K562 (cell line): ENCODE results near the gene PITRM1.

Experiments
- AFF4 ChIP-seq: sonication (generic); formaldehyde crosslinking; IDR thresholded peaks from 2 replicates; pipeline ENCODE4 v1.8.0; 2023; ENCODE audit warnings: mild to moderate bottlenecking, missing genetic modification reagents
- CTCF ChIP-seq, 3 experiments: IDR thresholded peaks in 2 of 3; conservative IDR thresholded peaks in 1 of 3; 2 replicates each; pipeline ENCODE4 v1.5.1; 2011 to 2012; ENCODE audit warnings: low read length in 3 of 3, mild to moderate bottlenecking in 3 of 3, control low read depth in 2 of 3, improper control_type of control experiment in 1 of 3, inconsistent platforms in 1 of 3, low read depth in 1 of 3, mixed read lengths in 1 of 3, moderate library complexity in 1 of 3; ENCODE audit not compliant: insufficient read depth in 2 of 3
- NBN ChIP-seq: fragments of 450-650 bp; IDR thresholded peaks from 2 replicates; pipeline ENCODE4 v1.6.1; 2016; ENCODE audit warnings: low read depth, mild to moderate bottlenecking
- TAF15 ChIP-seq: fragments of 200-400 bp; formaldehyde crosslinking; IDR thresholded peaks from 2 replicates; pipeline ENCODE4 v1.6.1; 2017; ENCODE audit warnings: mild to moderate bottlenecking, low read depth, low read length, moderate library complexity
- ZNF274 ChIP-seq: IDR thresholded peaks from 2 replicates; pipeline ENCODE4 v1.6.1; 2011; ENCODE audit warnings: low read depth, mild to moderate bottlenecking, low read length, moderate library complexity, borderline replicate concordance
- TF ChIP-seq, protein P1 (sequence below), 2 experiments: fragments of 450-650 bp in 1 of 2; sonication (generic) in 1 of 2; formaldehyde crosslinking in 1 of 2; IDR thresholded peaks in 1 of 2; conservative IDR thresholded peaks in 1 of 2; 2 replicates each; pipeline versions ENCODE4 v1.6.1 to v1.8.1; 2016 to 2023; ENCODE audit warnings: mild to moderate bottlenecking in 2 of 2, moderate library complexity in 2 of 2, inconsistent platforms in 1 of 2, missing genetic modification reagents in 1 of 2

DNA sequence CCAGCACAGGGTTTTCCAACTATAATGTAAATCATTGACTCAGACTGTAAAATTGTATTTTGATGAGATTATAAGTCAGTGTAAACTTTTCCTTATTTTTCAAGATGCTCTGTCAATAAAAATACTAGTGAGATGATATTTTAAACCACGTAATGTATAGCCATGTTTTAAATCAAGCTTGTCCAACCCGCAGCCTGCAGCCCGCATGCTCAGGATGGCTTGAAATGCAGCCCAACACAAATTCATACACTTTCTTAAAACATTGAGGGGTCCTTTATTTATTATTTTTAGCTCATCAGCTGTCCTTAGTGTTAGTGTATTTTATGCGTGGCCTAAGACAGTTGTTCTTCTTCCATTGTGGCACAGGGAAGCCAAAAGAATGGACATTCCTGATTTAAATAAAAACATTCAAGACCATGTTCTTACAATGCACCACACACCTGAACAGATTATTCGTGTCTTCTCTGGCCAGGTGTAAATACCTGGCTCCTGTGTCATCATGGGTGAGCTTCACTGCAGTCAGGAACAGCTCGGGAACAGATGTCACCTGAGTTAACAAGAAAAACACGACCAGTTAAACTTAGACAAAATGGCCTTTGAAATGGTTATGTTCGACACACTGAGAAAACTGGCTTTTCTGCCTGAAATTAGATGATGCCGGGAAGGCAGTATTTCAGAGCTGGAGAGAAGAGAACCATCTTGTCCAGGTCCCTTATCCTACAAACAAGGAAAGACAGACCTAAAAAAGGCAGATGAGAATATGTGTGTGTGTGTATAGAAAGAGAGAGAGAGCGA is 5.9 kb downstream of the PITRM1 start:
- TF ChIP-seq CTCF (IDR thresholded peaks at IDR 0.05 in 2 of 3, conservative IDR thresholded peaks at IDR 0.05 in 1 of 3; ENCODE audit: insufficient read depth in 2 of 3, low read depth in 1 of 3, low read length in 3 of 3) (no peak), NBN (no peak), TAF15 (no peak), AFF4 (CRISPR knock-in tag) (no peak), ZNF274 (no peak)
- TF ChIP-seq, protein P1, sequence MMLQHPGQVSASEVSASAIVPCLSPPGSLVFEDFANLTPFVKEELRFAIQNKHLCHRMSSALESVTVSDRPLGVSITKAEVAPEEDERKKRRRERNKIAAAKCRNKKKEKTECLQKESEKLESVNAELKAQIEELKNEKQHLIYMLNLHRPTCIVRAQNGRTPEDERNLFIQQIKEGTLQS (IDR thresholded peaks at IDR 0.05) = no peak
- TF ChIP-seq, protein P1 (CRISPR knock-in tag; conservative IDR thresholded peaks at IDR 0.05) = no peak
